OCI-LY3 (cell line): ENCODE data around the gene POLG.

ENCODE experiments used
- H2AFZ ChIP-seq: fragments of 200-600, 300-600 bp; shearing (Covaris generic); 2 replicates; pipeline ENCODE4 v1.6.0; 2014; ENCODE audit warnings: antibody characterized with exemption, low read depth, low read length
- H3K27ac ChIP-seq: fragments of 200-600, 300-600 bp; sonication (generic); 2 replicates; pipeline ENCODE4 v1.5.1; 2014; ENCODE audit warnings: mild to moderate bottlenecking, low read length, moderate library complexity, mixed read lengths
- H3K27me3 ChIP-seq: fragments of 200-600, 300-600 bp; sonication (generic); 2 replicates; pipeline ENCODE4 v1.6.1; 2014; ENCODE audit warnings: low read depth, low read length, mixed read lengths
- H3K36me3 ChIP-seq: fragments of 200-600, 300-600 bp; sonication (generic); replicated peaks from 2 replicates; pipeline ENCODE3; 2014; ENCODE audit warnings: low read depth, low read length, mixed read lengths
- H3K4me1 ChIP-seq: fragments of 300-600, 200-600 bp; sonication (generic); 2 replicates; pipeline ENCODE4 v1.6.1; 2014; ENCODE audit warnings: low read length, mixed read lengths
- H3K4me2 ChIP-seq: fragments of 200-600, 300-600 bp; sonication (generic); 2 replicates; pipeline ENCODE4 v1.6.1; 2014; ENCODE audit warnings: low read length, mixed read lengths
- H3K4me3 ChIP-seq: fragments of 300-600, 200-600 bp; sonication (generic); 2 replicates; pipeline ENCODE4 v1.5.1; 2014; ENCODE audit warnings: antibody characterized with exemption, mild to moderate bottlenecking, low read length, moderate library complexity
- H3K79me2 ChIP-seq: fragments of 300-600, 200-600 bp; shearing (Covaris generic); 2 replicates; pipeline ENCODE4 v1.6.1; 2014; ENCODE audit warnings: mild to moderate bottlenecking, low read length, mixed read lengths
- H3K9ac ChIP-seq: fragments of 300-600, 200-600 bp; shearing (Covaris generic); 2 replicates; pipeline ENCODE4 v1.6.0; 2014; ENCODE audit warnings: mild to moderate bottlenecking, low read length, moderate library complexity
- H3K9me3 ChIP-seq: fragments of 200-600, 300-600 bp; shearing (Covaris generic); 2 replicates; pipeline ENCODE4 v1.6.1; 2014; ENCODE audit warnings: low read length, mixed read lengths; ENCODE audit not compliant: insufficient read depth
- H4K20me1 ChIP-seq: fragments of 200-600, 300-600 bp; sonication (generic); 2 replicates; pipeline ENCODE4 v1.6.1; 2016; ENCODE audit warnings: low read length, mixed read lengths; ENCODE audit not compliant: insufficient read depth
- CTCF ChIP-seq: fragments of 200-600, 300-600 bp; sonication (generic); IDR thresholded peaks from 2 replicates; pipeline ENCODE4 v1.5.1; 2014; ENCODE audit warnings: antibody characterized with exemption, low read length, low read depth
- EZH2phosphoT487 ChIP-seq: fragments of 200-600 bp; shearing (Covaris generic); IDR thresholded peaks from 2 replicates; pipeline ENCODE4 v1.6.1; 2018; ENCODE audit warnings: antibody characterized with exemption, mixed run types, low read depth

The POLG gene

GRCh38 chr15:89299896-89300295 is 34.7 kb downstream of the POLG start:
- Histone ChIP-seq H3K4me2 (no peak overlapping the region), H3K4me1 (no peaks in the 10 kb centered on the region), H3K4me3 (no peak overlapping the region), H4K20me1 (no peaks in the 10 kb centered on the region), H3K36me3 (peaks cover 59% of the 10 kb centered on the region), H3K27me3 (no peaks in the 10 kb centered on the region), H3K9me3 (no peaks in the 10 kb centered on the region), H2AFZ (no peak overlapping the region), H3K79me2 (no peaks in the 10 kb centered on the region), H3K9ac (no peak overlapping the region), H3K27ac (no peak overlapping the region)
- TF ChIP-seq EZH2phosphoT487: no peak
- no peak for TF ChIP-seq CTCF

- no peak overlapping the region for H3K9ac ChIP-seq
- no peak overlapping the region for H3K4me2 ChIP-seq
- peaks cover 59% of the 10 kb centered on the region for H3K36me3 ChIP-seq
- H2AFZ ChIP-seq: no peak overlapping the region
- TF ChIP-seq CTCF (no peak), EZH2phosphoT487 (no peak)
- no peaks in the 10 kb centered on the region for H3K79me2 ChIP-seq
- H4K20me1 ChIP-seq: no peaks in the 10 kb centered on the region
- no peak overlapping the region for H3K27ac ChIP-seq
- H3K27me3 ChIP-seq: no peaks in the 10 kb centered on the region
- 0 out of 2 replicates have a peak, but pooled peaks cover 2% of the 10 kb centered on the region for H3K9me3 ChIP-seq
- no peaks in the 10 kb centered on the region for H3K4me1 ChIP-seq
- H3K4me3 ChIP-seq: no peak overlapping the region
These were observed 41.6 kb downstream of the POLG start for GRCh38 chr15:89293012-89293411.

DNA sequence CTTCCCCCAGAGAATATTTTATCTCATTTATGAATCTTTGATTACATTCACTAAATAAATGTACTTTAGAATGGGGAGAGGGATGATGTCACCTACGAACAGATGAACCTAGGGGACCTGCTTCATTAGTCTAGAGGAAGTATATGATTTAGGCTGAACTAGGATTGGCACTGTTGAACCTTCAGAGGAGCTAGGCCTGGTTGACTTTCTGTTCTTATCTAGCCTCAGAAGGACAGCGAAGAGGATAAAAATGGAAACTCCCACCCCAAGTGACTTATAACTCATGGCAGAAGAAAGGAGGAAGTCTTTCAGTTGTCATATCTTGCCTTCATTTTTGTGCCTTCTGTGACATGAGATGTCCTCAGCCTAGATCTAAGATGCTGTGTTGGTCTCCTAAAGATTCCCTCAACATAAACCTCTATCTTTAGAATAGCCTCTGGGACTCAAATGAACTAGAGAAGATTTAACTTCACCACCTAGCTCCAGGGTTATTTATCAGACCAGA is 42.6 kb downstream of the POLG start:
- TF ChIP-seq EZH2phosphoT487: no peak
- TF ChIP-seq CTCF: no peak
- Histone ChIP-seq H3K27me3 (no peaks in the 10 kb centered on the region), H4K20me1 (no peaks in the 10 kb centered on the region), H3K36me3 (peaks cover 65% of the 10 kb centered on the region), H3K9me3 (0 out of 2 replicates have a peak, but pooled peaks cover 2% of the 10 kb centered on the region), H3K4me2 (no peak overlapping the region), H3K9ac (no peak overlapping the region), H3K4me1 (no peaks in the 10 kb centered on the region), H3K4me3 (no peak overlapping the region), H3K27ac (no peak overlapping the region), H3K79me2 (no peaks in the 10 kb centered on the region), H2AFZ (no peak overlapping the region)

GRCh38 chr15:89283201-89283600 is 51.4 kb downstream of the POLG start:
- H2AFZ ChIP-seq: no peak overlapping the region
- no peaks in the 10 kb centered on the region for H3K9me3 ChIP-seq
- no peaks in the 10 kb centered on the region for H3K27me3 ChIP-seq
- H3K4me3 ChIP-seq: no peak overlapping the region
- no peaks in the 10 kb centered on the region for H3K4me1 ChIP-seq
- no peaks in the 10 kb centered on the region for H4K20me1 ChIP-seq
- TF ChIP-seq CTCF (no peak), EZH2phosphoT487 (no peak)
- H3K27ac ChIP-seq: no peak overlapping the region
- H3K36me3 ChIP-seq: peaks cover 72% of the 10 kb centered on the region
- no peaks in the 10 kb centered on the region for H3K79me2 ChIP-seq
- no peak overlapping the region for H3K9ac ChIP-seq
- no peak overlapping the region for H3K4me2 ChIP-seq
